HG03175 (cell line): Measurements from ENCODE around the gene PACS1.
"Not testable (repeated sequence)": the region's sequence is repeated elsewhere in the genome, so short reads cannot be mapped to it uniquely, and the experiment has no call there.

Source experiments
- ATAC-seq: cut with Tn5 transposase; IDR thresholded peaks from one replicate; pipeline ENCODE4 v1.9.1; 2021; ENCODE audit warnings: mild to moderate bottlenecking, moderate library complexity; ENCODE audit not compliant: unreplicated experiment

Gene PACS1

GRCh38 chr11:66106786-66107599, 36.9 kb downstream of the PACS1 start:
- ATAC-seq: no peak

- ATAC-seq: no peak
Observed at GRCh38 chr11:66107600-66108510, 37.8 kb downstream of the PACS1 start.

GRCh38 chr11:66109294-66109693, 39.2 kb downstream of the PACS1 start:
- no peak for ATAC-seq

- ATAC-seq: no peak
Observed at GRCh38 chr11:66111158-66111557, 41.1 kb downstream of the PACS1 start.

- ATAC-seq: no peak
Observed at GRCh38 chr11:66112041-66112491, 42.0 kb downstream of the PACS1 start.

- no peak for ATAC-seq
Observed at GRCh38 chr11:66112601-66113499, 42.8 kb downstream of the PACS1 start.

- ATAC-seq: not testable (repeated sequence)
Observed at GRCh38 chr11:66114957-66115356, 44.9 kb downstream of the PACS1 start.

GRCh38 chr11:66115638-66116301, 45.7 kb downstream of the PACS1 start:
- ATAC-seq: no peak

- no peak for ATAC-seq
Observed at GRCh38 chr11:66116576-66117361, 46.7 kb downstream of the PACS1 start.

GRCh38 chr11:66118847-66119246, 48.8 kb downstream of the PACS1 start:
- ATAC-seq: no peak

- no peak for ATAC-seq
Observed at GRCh38 chr11:66119348-66120133, 49.5 kb downstream of the PACS1 start.

- no peak for ATAC-seq
Observed at GRCh38 chr11:66121466-66121865, 51.4 kb downstream of the PACS1 start.

- no peak for ATAC-seq
Observed at GRCh38 chr11:66123902-66124301, 53.8 kb downstream of the PACS1 start.

GRCh38 chr11:66124564-66124963, 54.5 kb downstream of the PACS1 start:
- no peak for ATAC-seq

- ATAC-seq: no peak
Observed at GRCh38 chr11:66126064-66126463, 56.0 kb downstream of the PACS1 start.

- ATAC-seq: peak; percentile 53
Observed at GRCh38 chr11:66126808-66127555, 56.9 kb downstream of the PACS1 start.

GRCh38 chr11:66130978-66131377, 60.9 kb downstream of the PACS1 start:
- no peak for ATAC-seq
